Measurements from ENCODE around the gene MPRIP.

DNA sequence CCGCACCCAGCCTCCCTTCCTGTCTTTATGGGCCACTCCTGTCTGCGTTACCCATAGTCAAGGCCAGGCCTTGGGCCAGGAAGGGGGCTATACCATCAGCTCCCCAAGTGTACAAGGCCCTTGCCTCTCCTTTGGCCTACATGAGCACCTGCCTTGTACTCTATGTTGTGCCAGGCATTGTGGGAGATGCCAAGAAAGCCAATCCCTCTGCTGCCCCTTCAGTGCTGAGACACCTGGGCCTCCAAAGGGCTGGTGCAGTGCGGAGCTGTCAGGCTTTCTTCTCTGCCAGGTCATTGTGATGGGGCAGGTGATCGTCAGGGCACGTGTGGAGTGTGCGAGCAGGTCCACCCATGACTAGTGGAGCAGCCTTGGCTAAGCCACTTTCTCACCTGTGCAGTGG is 59.9 kb downstream of the MPRIP start:
- TF ChIP-seq, protein P1, sequence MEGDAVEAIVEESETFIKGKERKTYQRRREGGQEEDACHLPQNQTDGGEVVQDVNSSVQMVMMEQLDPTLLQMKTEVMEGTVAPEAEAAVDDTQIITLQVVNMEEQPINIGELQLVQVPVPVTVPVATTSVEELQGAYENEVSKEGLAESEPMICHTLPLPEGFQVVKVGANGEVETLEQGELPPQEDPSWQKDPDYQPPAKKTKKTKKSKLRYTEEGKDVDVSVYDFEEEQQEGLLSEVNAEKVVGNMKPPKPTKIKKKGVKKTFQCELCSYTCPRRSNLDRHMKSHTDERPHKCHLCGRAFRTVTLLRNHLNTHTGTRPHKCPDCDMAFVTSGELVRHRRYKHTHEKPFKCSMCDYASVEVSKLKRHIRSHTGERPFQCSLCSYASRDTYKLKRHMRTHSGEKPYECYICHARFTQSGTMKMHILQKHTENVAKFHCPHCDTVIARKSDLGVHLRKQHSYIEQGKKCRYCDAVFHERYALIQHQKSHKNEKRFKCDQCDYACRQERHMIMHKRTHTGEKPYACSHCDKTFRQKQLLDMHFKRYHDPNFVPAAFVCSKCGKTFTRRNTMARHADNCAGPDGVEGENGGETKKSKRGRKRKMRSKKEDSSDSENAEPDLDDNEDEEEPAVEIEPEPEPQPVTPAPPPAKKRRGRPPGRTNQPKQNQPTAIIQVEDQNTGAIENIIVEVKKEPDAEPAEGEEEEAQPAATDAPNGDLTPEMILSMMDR (IDR thresholded peaks at IDR 0.05) = no peak
- no peak for TF ChIP-seq POLR2A (IDR thresholded peaks at IDR 0.05)

All from esophagus squamous epithelium (tissue), 4 donors.